Psoas muscle (tissue), 8 donors: ENCODE results near the gene CORO2B. TPM values are rescaled to one million over a fixed set of nuclear protein-coding genes. Genes with fewer than 3 reads are reported as not detected.

Experiments used
- ATAC-seq, 4 donors: fragments of 200-7000 bp; cut with Tn5 transposase; one replicate each; pipeline ENCODE4 v1.9.1; 2020; ENCODE audit warnings: moderate library complexity in 3 of 4, mild to moderate bottlenecking in 2 of 4
- DNase-seq, 2 donors: peaks; one replicate each; pipeline ENCODE4 v3.0.0-alpha.2; 2020
- H3K27ac ChIP-seq: fragments of 200-600 bp; one replicate; pipeline ENCODE4 v1.8.0; 2022
- H3K27me3 ChIP-seq, 3 donors: fragments of 200-600 bp in 1 of 3; one replicate each; pipeline versions ENCODE4 v1.6.1 to v1.8.0; 2013 to 2022; ENCODE audit warnings: low read length in 2 of 3, mild to moderate bottlenecking in 2 of 3, moderate library complexity in 1 of 3; ENCODE audit not compliant: insufficient read depth in 3 of 3
- H3K36me3 ChIP-seq, 2 donors: fragments of 200-600 bp in 1 of 2; one replicate each; pipeline versions ENCODE4 v1.6.1 to v1.8.0; 2013 to 2022; ENCODE audit warnings: low read depth in 1 of 2, mild to moderate bottlenecking in 1 of 2, moderate library complexity in 1 of 2; ENCODE audit not compliant: insufficient read depth in 1 of 2
- H3K4me1 ChIP-seq: fragments of 200-600 bp; one replicate; pipeline ENCODE4 v1.8.0; 2022
- H3K4me3 ChIP-seq: fragments of 200-600 bp; one replicate; pipeline ENCODE4 v1.8.0; 2022; ENCODE audit warnings: mild to moderate bottlenecking
- H3K9me3 ChIP-seq: fragments of 200-600 bp; one replicate; pipeline ENCODE4 v1.8.0; 2022
- WGBS, 3 donors: extraction: QIAGEN DNeasy Blood & Tissue Kit; methylation state at CpG; one replicate each; pipeline versions ENCODE4 v1.1.6 to v1.1.7; 2013; 5-methylcytosine and 5-hydroxymethylcytosine counted together
- intact Hi-C, 2 donors: fragments of 100-400 bp; cut with DNase I; formaldehyde crosslinking; loops; one replicate each; pipeline versions ENCODE4 v1.11.0 to v1.14.2; 2022
- polyA plus RNA-seq, 3 donors: library from polyadenylated mRNA; stranded (reverse); fragments of 200-250 nt; gene quantifications; one replicate each; pipeline ENCODE4 v1.2.3, GENCODE V29; 2013
- total RNA-seq, 4 donors: library from RNA; stranded (reverse); fragmentation: NEBNext Ultra II Directional in 2 of 4; extraction: Animal tissue kit (Norgen Biotek cat#: 25700) in 2 of 4; gene quantifications; one replicate each; pipeline versions ENCODE4 v1.2.1 to v1.2.4, GENCODE V29; 2021 to 2023
- TF ChIP-seq, protein P1 (sequence below): fragments of 200-600 bp; IDR thresholded peaks from one replicate; pipeline ENCODE4 v1.8.0; 2022; ENCODE audit warnings: antibody characterized with exemption
- donor health status: healthy with polysubstance abuse.
- donor health status: DM: no; HTN: no; CAD: no; lungs with moderate emphysema.
- donor health status: Bipolar disorder and iron deficiency.
- donor health status: healthy.
- donor health status: DM: yes; HTN: yes; CAD: no.
- donor health status: DM: no; HTN: no; CAD: no.
- donor health status: DM: no; HTN: no; CAD: no.
- donor health status: DM: yes; HTN: yes; CAD: no.

The CORO2B gene
- total and polyA plus RNA-seq, 7 donors: 1.1 to 3.2 (median 2.0) TPM

DNA sequence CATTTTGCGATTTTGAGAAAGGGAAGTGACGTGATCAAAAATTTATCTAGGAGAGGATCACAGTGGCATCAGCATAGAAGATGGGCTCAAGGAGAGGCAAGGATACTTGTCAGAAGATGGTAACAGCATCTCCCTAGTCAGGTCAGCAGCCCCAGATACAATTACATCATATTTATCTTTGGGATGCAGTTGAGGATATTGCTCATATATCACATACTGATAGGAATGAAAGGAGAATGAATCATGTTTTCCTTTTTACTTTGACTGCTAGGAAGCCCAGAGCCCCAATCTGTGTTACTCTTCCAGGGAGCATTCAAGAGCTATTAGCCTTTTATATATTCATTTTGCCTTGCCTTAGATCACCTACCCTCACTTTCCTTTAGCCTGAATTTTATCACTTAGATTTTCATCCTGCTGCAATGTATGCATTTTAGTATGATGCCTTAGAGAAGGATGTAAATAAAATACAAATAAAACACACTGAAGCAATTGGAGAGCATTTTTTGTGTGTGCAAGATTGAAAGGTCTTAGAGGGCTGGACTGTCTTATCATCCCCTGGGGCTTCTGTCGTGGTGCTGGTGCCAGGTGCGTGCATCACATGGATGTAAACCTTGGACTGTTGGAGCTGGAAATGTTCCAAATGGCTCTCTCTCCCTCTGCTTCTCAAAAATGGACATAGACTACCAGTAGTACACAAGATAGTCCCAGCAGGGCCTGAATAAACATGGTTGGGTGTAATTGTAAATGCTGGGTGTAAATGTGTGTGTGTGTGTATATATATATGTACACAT, 40.3 kb downstream of the CORO2B start:
- Histone ChIP-seq H3K36me3 (no peaks in the 10 kb centered on the region), H3K4me3 (no peak overlapping the region), H3K27me3 (peaks cover 0 to 3% (median 0%) of the 10 kb centered on the region in 3 donors), H3K4me1 (peaks cover 7% of the 10 kb centered on the region), H3K9me3 (no peaks in the 10 kb centered on the region), H3K27ac (no peak overlapping the region)
- DNase-seq: no peak
- TF ChIP-seq, protein P1, sequence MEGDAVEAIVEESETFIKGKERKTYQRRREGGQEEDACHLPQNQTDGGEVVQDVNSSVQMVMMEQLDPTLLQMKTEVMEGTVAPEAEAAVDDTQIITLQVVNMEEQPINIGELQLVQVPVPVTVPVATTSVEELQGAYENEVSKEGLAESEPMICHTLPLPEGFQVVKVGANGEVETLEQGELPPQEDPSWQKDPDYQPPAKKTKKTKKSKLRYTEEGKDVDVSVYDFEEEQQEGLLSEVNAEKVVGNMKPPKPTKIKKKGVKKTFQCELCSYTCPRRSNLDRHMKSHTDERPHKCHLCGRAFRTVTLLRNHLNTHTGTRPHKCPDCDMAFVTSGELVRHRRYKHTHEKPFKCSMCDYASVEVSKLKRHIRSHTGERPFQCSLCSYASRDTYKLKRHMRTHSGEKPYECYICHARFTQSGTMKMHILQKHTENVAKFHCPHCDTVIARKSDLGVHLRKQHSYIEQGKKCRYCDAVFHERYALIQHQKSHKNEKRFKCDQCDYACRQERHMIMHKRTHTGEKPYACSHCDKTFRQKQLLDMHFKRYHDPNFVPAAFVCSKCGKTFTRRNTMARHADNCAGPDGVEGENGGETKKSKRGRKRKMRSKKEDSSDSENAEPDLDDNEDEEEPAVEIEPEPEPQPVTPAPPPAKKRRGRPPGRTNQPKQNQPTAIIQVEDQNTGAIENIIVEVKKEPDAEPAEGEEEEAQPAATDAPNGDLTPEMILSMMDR: no peak
- WGBS, 3 donors: 80 to 88% (median 80%) methylated on average over 4 of the region's 4 CpGs
- intact Hi-C loops: no loop called here
- no peak for ATAC-seq

DNA sequence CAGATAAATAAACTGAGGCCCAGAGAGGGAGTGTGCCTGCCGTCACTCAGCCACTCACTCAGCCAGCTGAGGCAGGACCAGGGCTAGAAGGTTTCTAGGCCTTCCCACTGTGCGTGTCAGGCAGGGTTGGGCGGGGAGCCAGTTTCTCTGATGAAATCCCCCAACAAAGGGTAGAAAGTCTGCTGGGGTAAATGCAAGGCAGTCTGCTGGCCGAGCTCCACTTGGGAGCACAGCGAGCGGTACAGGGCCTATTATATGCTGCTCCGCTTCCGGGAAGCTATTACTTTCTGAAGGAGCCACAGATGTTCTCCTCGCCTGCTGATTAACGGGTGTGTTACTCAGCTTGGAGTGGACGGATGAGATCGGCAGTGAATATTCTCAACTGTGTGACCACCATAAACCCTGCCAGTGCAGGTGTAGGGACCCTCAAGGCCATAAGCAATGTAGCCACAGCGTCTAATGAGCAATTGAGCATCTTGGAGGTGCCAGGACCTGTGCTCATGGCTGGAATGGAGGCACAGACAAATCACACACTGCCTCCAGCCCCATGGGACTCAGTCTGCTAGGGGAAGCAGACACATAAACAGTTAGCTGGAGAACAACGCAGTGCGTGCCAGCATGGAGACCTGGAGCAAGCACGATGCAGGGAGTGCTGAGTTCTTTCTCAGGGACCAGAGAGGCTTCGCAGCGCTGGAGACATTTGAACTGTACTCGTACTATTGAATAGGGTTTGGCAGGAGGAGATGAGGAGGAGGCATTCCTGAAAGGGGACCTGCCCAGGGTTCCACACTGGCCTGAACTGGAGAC, 42.1 kb downstream of the CORO2B start:
- Histone ChIP-seq H3K4me1 (peaks cover 7% of the 10 kb centered on the region), H3K4me3 (no peak overlapping the region), H3K9me3 (no peaks in the 10 kb centered on the region), H3K27ac (peak overlapping the region; percentile 14), H3K36me3 (no peaks in the 10 kb centered on the region), H3K27me3 (no peaks in the 10 kb centered on the region)
- 49 to 61% (median 49%) methylated on average over 19 of the region's 19 CpGs for WGBS, 3 donors
- peak; percentile 57 to 83 (median 82) for ATAC-seq
- intact Hi-C loops: no loop called here
- TF ChIP-seq, protein P1: no peak
- peak; percentile 92 to 95 for DNase-seq

DNA sequence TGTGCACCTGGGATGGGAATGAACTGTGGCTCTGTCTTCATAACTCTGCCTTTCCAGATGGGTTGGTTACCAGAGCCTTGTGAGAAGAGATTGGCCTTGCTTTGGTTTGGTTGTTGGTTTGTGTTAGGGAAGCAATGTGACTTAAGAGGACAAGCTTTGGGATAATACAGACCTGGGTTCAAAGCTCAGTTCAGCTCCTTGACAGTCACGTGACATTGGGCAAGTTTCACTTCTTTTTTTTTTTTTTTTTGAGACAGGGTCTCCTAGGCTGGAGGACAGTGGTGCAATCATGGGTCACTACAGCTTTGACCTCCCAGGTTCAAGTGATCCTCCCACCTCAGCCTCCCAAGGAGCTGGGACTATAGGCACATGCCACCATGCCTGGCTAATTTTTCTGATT, 42.7 kb downstream of the CORO2B start:
- TF ChIP-seq, protein P1: no peak
- H3K4me3 ChIP-seq: no peak overlapping the region
- DNase-seq (no peak), ATAC-seq (no peak)
- H3K27me3 ChIP-seq: no peaks in the 10 kb centered on the region
- WGBS, 3 donors: 92 to 95% (median 94%) methylated on average over 1 of the region's 1 CpG
- H3K27ac ChIP-seq: no peak overlapping the region
- H3K36me3 ChIP-seq: no peaks in the 10 kb centered on the region
- peaks cover 7% of the 10 kb centered on the region for H3K4me1 ChIP-seq
- intact Hi-C loops: no loop called here
- H3K9me3 ChIP-seq: no peaks in the 10 kb centered on the region

DNA sequence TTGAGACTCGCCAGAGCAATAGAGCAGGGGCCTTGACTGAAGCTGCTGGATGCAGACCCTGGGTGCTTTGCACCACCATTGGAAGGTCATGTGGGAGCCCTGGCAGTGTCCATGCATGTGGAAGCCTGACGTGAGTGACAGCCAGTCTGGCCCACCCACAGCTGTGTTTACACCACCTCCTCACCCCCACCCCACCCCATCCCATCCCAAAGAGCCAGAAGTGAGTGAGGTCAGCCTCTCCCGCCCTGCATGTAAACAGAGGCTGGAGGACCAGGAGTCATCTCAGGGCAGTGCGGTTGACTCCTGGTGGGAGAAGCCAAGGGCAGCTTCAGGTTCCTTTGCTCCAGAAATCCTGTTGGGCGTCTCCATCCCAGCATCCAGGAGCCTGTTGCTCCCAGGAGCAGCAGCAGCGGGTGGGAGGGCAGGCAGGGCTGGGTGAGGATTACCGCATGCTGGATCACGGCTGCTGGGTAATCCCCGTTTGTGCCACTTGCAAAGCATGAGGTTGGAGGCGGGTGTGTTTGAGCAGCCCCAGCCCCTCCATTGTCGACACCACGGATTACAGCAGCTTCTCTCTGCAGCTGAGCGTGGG, 44.6 kb downstream of the CORO2B start:
- no peaks in the 10 kb centered on the region for H3K36me3 ChIP-seq
- ATAC-seq: peak in 1 of 4 donors; percentile 52
- intact Hi-C loops: no loop called here
- no peak overlapping the region for H3K4me3 ChIP-seq
- H3K27me3 ChIP-seq: no peaks in the 10 kb centered on the region
- peaks cover 7% of the 10 kb centered on the region for H3K4me1 ChIP-seq
- no peaks in the 10 kb centered on the region for H3K9me3 ChIP-seq
- H3K27ac ChIP-seq: no peak overlapping the region
- TF ChIP-seq, protein P1: no peak
- peak in 1 of 2 donors; percentile 72 for DNase-seq
- 51 to 69% (median 62%) methylated on average over 13 of the region's 13 CpGs for WGBS, 3 donors
